Left ventricle myocardium inferior (tissue), 1 donor: ENCODE measurements around the gene EPS8. TPM values are rescaled to one million over a fixed set of nuclear protein-coding genes. Genes with fewer than 3 reads are reported as not detected.
A peak's percentile ranks its signal among the peaks of the same experiment; 100 is the strongest.

Source experiments
- DNase-seq: peaks from one replicate; pipeline ENCODE4 v3.0.0-alpha.2; 2020
- H3K27ac ChIP-seq: fragments of 200-600 bp; replicated peaks from 2 replicates; pipeline ENCODE4 v1.8.0; 2021
- H3K27me3 ChIP-seq: fragments of 200-600 bp; 2 replicates; pipeline ENCODE4 v1.8.0; 2021; ENCODE audit warnings: low read depth
- H3K36me3 ChIP-seq: fragments of 200-600 bp; 2 replicates; pipeline ENCODE4 v1.8.0; 2021
- H3K4me1 ChIP-seq: fragments of 200-600 bp; 2 replicates; pipeline ENCODE4 v1.8.0; 2021
- H3K4me3 ChIP-seq: fragments of 200-600 bp; 2 replicates; pipeline ENCODE4 v1.8.0; 2021; ENCODE audit warnings: mild to moderate bottlenecking, moderate library complexity
- H3K9me3 ChIP-seq: fragments of 200-600 bp; replicated peaks from 2 replicates; pipeline ENCODE4 v1.8.0; 2021
- intact Hi-C: fragments of 100-400 bp; cut with micrococcal nuclease; formaldehyde crosslinking; loops from one replicate; pipeline ENCODE4 v1.11.0; 2022
- total RNA-seq: library from RNA; stranded (reverse); fragmentation: NEBNext Ultra II Directional; extraction: Animal tissue kit (Norgen Biotek cat#: 25700); gene quantifications from one replicate; pipeline ENCODE4 v1.2.1, GENCODE V29; 2021
- TF ChIP-seq, protein P1 (sequence below): fragments of 200-600 bp; IDR thresholded peaks from 2 replicates; pipeline ENCODE4 v1.8.0; 2021; ENCODE audit warnings: antibody characterized with exemption, mild to moderate bottlenecking, borderline replicate concordance
- donor health status: DM: no; HTN: yes; CAD: no; lungs with severe emphysema.

EPS8 gene
- total RNA-seq, 1 donor from 2014 or later: 18.9 TPM

DNA sequence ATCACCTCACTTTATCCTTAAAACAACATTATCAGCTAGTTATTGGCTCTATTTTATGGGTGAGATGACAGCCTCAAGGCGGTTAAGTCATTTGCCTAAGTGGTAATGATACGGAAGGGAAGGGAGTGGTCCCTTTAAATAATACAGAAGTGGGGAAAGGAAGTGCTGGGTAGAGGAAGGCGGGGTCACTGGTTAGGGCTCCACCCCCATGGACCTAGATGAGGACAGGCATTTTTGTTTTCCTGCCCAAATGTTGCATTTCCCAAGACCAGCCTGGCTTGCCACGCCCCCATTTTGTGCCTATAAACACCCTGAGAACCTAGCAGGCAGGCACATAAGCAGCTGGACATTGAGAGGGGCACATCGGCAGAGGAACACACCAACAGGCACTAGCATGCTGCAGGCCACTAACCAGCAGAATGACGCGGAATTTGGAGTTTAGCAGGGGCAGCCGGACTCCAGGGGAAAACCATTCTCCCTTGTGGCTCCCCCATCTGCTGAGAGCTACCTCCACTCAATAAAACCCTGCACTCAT, 100.9 kb downstream of the EPS8 start:
- intact Hi-C loops: no loop called here
- DNase-seq: peak; percentile 60
- no peaks in the 10 kb centered on the region for H3K27me3 ChIP-seq
- TF ChIP-seq, protein P1, sequence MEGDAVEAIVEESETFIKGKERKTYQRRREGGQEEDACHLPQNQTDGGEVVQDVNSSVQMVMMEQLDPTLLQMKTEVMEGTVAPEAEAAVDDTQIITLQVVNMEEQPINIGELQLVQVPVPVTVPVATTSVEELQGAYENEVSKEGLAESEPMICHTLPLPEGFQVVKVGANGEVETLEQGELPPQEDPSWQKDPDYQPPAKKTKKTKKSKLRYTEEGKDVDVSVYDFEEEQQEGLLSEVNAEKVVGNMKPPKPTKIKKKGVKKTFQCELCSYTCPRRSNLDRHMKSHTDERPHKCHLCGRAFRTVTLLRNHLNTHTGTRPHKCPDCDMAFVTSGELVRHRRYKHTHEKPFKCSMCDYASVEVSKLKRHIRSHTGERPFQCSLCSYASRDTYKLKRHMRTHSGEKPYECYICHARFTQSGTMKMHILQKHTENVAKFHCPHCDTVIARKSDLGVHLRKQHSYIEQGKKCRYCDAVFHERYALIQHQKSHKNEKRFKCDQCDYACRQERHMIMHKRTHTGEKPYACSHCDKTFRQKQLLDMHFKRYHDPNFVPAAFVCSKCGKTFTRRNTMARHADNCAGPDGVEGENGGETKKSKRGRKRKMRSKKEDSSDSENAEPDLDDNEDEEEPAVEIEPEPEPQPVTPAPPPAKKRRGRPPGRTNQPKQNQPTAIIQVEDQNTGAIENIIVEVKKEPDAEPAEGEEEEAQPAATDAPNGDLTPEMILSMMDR: no peak
- H3K4me1 ChIP-seq: peaks cover 50% of the 10 kb centered on the region
- H3K9me3 ChIP-seq: peaks cover under 1% of the 10 kb centered on the region
- peak overlapping the region; percentile 83 for H3K27ac ChIP-seq
- peak overlapping the region; percentile 46 for H3K4me3 ChIP-seq
- H3K36me3 ChIP-seq: no peaks in the 10 kb centered on the region

DNA sequence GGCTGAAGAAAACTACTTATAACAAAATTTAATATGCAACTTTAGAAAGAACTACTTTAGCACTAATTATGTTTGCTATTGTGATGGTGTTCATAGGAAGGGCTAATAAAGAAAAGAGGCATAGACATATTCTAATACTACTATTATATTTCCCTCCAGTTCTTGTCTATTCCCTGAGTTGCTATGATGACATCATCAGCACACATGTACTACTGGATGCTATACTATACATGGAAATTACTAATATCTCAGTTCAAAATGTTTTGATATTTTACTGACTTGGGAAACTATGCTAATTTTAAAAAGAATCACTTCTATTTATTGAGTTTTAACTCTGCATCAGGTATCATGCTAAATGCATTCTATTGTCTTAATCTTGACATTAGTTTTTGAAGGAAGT, 101.6 kb downstream of the EPS8 start:
- TF ChIP-seq, protein P1: no peak
- intact Hi-C loops: no loop called here
- Histone ChIP-seq H3K27ac (peak overlapping the region; percentile 83), H3K36me3 (no peaks in the 10 kb centered on the region), H3K4me3 (no peak overlapping the region), H3K4me1 (peaks cover 50% of the 10 kb centered on the region), H3K27me3 (no peaks in the 10 kb centered on the region), H3K9me3 (no peaks in the 10 kb centered on the region)
- DNase-seq: no peak

DNA sequence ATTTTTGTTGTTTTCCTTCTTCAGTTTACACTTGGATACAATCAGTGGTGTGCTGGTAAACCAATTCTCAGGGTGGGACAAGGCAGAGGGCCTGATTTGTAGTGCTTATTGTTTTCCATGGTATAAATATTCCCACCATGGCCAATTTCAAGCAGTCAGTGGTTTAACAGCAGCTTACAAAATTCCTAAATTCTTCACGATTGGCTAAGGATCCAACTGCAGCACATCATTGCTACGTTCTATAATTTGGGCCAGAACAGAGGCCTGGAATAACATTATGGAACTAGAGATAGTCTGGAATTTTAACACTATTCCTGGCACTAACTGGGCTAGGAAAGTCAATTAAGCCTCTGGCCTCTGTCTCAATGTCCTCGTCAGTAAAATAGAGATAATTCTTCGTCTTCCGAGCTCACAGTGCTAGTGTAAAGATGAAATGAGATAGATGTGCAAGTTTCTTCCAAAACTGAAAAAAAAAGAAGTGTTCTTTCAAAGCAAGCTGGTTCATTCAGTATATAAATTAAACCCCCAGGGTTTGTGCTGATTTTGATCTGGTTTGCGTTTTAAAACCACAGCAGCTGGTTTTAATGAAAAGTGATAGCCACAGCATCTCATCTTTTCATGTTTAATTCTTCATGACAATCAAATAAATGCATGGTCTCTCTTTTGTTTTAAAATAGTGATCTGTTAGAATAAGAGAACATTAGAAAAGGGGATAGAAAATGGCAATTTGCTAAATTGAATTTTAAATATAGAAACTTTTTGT, 104.1 kb downstream of the EPS8 start:
- H3K27ac ChIP-seq: no peak overlapping the region
- H3K9me3 ChIP-seq: no peaks in the 10 kb centered on the region
- peaks cover 36% of the 10 kb centered on the region for H3K4me1 ChIP-seq
- intact Hi-C loops: no loop called here
- H3K4me3 ChIP-seq: no peak overlapping the region
- no peaks in the 10 kb centered on the region for H3K27me3 ChIP-seq
- H3K36me3 ChIP-seq: peaks cover 7% of the 10 kb centered on the region
- TF ChIP-seq, protein P1: no peak
- DNase-seq: no peak

DNA sequence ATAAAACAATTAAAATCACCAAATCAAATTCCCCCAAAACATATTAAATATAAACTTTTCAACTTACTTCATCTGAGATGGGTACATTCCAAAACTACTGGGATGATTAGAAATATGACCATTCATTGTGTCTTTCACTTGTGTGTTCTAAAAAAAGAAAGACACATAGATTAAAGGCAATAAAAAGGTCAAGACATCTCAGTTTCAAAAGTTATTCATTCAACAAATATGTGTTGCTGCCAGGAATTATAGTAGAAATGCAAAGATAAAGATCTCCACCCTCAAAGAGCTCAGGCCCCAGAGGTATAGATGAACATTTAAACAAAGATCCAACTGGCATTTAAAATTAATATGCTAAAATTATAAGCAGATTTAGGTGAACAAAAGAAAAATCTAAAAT, 106.4 kb downstream of the EPS8 start:
- Histone ChIP-seq H3K4me3 (no peak overlapping the region), H3K27me3 (no peaks in the 10 kb centered on the region), H3K27ac (no peak overlapping the region), H3K9me3 (no peaks in the 10 kb centered on the region), H3K36me3 (peaks cover 7% of the 10 kb centered on the region), H3K4me1 (peaks cover 14% of the 10 kb centered on the region)
- DNase-seq: no peak
- intact Hi-C loops: no loop called here
- TF ChIP-seq, protein P1: no peak

DNA sequence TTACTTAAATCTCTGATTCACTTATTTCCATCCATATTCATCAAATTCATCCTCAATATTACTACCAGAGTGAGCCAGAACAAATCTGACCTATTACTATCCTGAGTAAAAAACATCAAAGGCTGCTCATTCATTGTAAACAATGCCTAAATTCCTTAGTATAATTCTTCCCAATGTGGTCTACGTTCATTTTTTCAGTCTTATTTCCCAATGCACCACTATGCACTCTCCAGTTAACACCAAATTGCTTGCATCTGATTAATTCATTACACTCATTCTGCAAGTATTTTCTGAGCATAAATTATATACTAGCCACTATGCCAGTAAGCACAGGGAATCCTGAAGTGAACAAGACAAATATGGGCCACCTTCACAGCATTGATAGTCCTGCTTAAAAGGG, 110.0 kb downstream of the EPS8 start:
- Histone ChIP-seq H3K27ac (no peak overlapping the region), H3K36me3 (peaks cover 7% of the 10 kb centered on the region), H3K4me1 (no peaks in the 10 kb centered on the region), H3K4me3 (no peak overlapping the region), H3K9me3 (no peaks in the 10 kb centered on the region), H3K27me3 (no peaks in the 10 kb centered on the region)
- TF ChIP-seq, protein P1: no peak
- intact Hi-C loops: no loop called here
- no peak for DNase-seq
